Stimulated activated naive B cell treated with anti-CD40 and anti-IgM and Interleukin-4, amounts not matched to agents 10 μg/mL and 1 μg/mL and 100 μg/mL, for 72 hours (primary cell): Measurements from ENCODE around the gene PSRC1.
A peak's percentile ranks its signal among the peaks of the same experiment; 100 is the strongest.
"Not testable (repeated sequence)": the region's sequence is repeated elsewhere in the genome, so short reads cannot be mapped to it uniquely, and the experiment has no call there.

Source experiments
- ATAC-seq, 2 donors: fragments of 150-1000 bp; cut with Tn5 transposase; replicated peaks; 2 replicates each; pipeline ENCODE4 v1.10.0; 2021; ENCODE audit warnings: moderate library complexity in 1 of 2
- DNase-seq: peaks from one replicate; pipeline ENCODE4 v3.0.0; 2021
- H3K27ac Mint-ChIP-seq: one replicate; pipeline ENCODE4 v1.8.0; 2022; ENCODE audit warnings: mild to moderate bottlenecking, mixed read lengths
- H3K27me3 Mint-ChIP-seq, 2 donors: one replicate each; pipeline ENCODE4 v1.8.0; 2022; ENCODE audit warnings: mixed read lengths in 2 of 2
- H3K36me3 Mint-ChIP-seq, 2 donors: one replicate each; pipeline ENCODE4 v1.8.0; 2022; ENCODE audit warnings: mixed read lengths in 2 of 2, mild to moderate bottlenecking in 1 of 2
- H3K4me1 Mint-ChIP-seq, 2 donors: one replicate each; pipeline ENCODE4 v1.8.0; 2022; ENCODE audit warnings: mixed read lengths in 2 of 2, mild to moderate bottlenecking in 1 of 2
- H3K4me3 Mint-ChIP-seq, 2 donors: one replicate each; pipeline ENCODE4 v1.8.0; 2022; ENCODE audit warnings: mild to moderate bottlenecking in 2 of 2, mixed read lengths in 2 of 2, moderate library complexity in 1 of 2
- H3K9me3 Mint-ChIP-seq, 2 donors: one replicate each; pipeline ENCODE4 v1.8.0; 2022; ENCODE audit warnings: mixed read lengths in 2 of 2, mild to moderate bottlenecking in 1 of 2

PSRC1 gene

DNA sequence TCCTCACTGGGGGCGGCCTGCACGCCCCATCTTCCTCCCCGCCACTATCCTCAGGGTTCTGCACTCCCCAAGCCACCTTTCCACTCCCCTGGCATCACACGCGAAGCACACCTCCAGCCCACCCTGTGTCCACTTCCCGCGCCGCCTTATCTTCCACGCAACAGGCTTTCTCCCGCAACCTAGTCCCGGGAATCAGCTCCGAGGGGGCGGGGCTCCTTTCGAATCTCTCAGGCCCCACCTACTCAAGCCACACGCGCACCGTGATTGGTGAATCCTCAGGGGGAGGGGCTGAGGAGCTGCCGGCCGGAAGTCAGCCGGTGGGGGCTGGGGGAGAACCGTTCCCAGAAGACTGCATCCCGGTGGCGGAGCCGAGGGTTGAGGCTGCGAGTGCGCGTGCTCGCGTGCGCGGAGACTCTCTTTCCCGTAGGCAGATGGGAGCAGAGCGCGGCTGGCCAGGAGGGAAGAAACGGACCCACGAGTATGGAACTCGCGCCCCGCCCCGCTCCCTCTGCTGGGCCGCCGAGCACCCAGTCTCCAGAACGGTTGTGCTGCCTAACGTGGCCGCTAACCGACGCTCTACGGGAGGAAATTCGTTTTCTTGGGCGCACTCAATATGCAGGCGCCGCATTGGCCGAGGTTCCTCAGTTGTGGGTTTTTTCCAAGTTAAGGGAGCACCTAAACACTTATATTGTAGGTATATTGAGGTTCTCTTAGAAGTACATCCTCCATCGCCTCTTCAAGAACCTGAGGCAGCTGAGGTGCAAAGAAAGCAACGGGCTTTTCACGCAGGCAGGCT lies at the start of gene PSRC1:
Gene PSRC1 (minus strand): TSS at position 194 of the 796 bp plus-strand sequence.
- Mint-ChIP-seq H3K27ac (peak within 1 kb of the TSS; percentile 93), H3K36me3 (no peaks in the 10 kb centered on the region), H3K4me3 (peak within 1 kb of the TSS; percentile 84 to 98), H3K9me3 (no peaks in the 10 kb centered on the region), H3K27me3 (peaks cover 4 to 5% of the 10 kb centered on the region in 2 donors), H3K4me1 (peaks cover 3 to 25% of the 10 kb centered on the region in 2 donors)
- DNase-seq (peak; percentile 81), ATAC-seq (peak; percentile 95 to 97)

DNA sequence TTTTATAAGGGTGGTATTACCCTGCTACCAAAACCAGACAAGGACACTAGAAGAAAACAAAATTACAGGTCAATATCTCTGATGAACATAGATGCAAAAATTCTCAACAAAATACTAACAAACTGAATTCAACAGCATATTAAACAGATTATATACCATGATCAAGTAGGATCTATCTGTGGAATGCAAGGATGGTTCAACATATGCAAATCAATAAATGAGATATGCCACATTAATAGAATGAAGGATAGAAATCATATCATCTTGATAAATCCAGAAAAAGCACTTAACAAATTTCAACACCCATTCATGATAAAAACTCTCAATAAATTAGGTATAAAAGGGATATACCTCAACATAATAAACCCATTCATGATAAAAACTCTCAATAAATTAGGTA lies 48.2 kb upstream of the PSRC1 start:
- DNase-seq (no peak), ATAC-seq (no peak)
- peaks cover 0 to 4% of the 10 kb centered on the region in 2 donors for H3K36me3 Mint-ChIP-seq

DNA sequence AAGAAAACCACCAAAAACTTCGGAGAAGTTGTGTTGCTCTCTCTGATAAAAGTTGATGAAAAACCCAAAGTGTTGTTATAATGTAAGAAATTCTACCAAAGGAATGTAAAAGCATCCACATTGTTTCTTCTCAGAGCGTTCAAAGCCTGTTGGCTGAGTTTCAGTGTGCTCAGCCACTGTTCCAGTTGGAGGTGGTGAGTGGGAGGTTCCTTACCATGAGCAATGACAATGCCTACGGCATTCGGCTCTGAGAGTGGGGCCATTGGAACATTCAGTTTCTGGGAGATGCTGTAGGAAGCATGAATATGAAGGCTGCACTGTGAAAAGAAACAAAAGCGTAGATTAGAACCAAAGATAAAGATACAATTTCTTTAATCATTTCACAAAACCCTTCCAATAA lies 44.3 kb upstream of the PSRC1 start:
- ATAC-seq (no peak), DNase-seq (no peak)
- no peaks in the 10 kb centered on the region for H3K4me1 Mint-ChIP-seq
- peaks cover 0 to 7% of the 10 kb centered on the region in 2 donors for H3K9me3 Mint-ChIP-seq
- H3K36me3 Mint-ChIP-seq = peaks cover 0 to 4% of the 10 kb centered on the region in 2 donors
- H3K4me3 Mint-ChIP-seq = no peak overlapping the region
- H3K27ac Mint-ChIP-seq = no peak overlapping the region
- peaks cover 0 to under 1% of the 10 kb centered on the region in 2 donors for H3K27me3 Mint-ChIP-seq

More for the DNA sequence above, 48.2 kb upstream of the PSRC1 start:
- no peaks in the 10 kb centered on the region for H3K27me3 Mint-ChIP-seq
- peaks cover 0 to 7% of the 10 kb centered on the region in 2 donors for H3K9me3 Mint-ChIP-seq
- no peak overlapping the region for H3K4me3 Mint-ChIP-seq
- no peak overlapping the region for H3K27ac Mint-ChIP-seq
- H3K4me1 Mint-ChIP-seq = no peaks in the 10 kb centered on the region

DNA sequence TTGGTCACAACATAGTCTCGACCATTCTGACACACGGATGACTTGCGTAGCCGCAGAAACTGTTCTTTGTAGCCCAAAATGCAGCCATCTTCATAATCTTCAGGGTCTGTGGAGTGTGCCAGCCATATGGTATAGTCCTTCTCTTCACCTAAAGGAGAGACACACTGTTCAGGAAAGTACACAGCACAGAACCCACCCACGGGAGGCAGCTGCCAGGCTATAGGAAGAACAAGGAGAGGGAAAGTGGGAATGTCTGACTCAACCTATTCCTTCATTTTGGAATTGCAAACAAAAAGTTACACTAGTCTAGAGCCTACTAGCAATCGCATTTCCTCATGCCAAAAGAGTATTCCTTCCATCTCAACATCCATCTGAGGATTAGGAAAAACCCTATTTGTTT lies 40.0 kb upstream of the PSRC1 start:
- Mint-ChIP-seq H3K27me3 (peaks cover 0 to 5% of the 10 kb centered on the region in 2 donors), H3K27ac (no peak overlapping the region), H3K4me1 (no peaks in the 10 kb centered on the region), H3K9me3 (no peaks in the 10 kb centered on the region), H3K4me3 (no peak overlapping the region), H3K36me3 (no peaks in the 10 kb centered on the region)
- no peak for ATAC-seq
- DNase-seq = no peak

DNA sequence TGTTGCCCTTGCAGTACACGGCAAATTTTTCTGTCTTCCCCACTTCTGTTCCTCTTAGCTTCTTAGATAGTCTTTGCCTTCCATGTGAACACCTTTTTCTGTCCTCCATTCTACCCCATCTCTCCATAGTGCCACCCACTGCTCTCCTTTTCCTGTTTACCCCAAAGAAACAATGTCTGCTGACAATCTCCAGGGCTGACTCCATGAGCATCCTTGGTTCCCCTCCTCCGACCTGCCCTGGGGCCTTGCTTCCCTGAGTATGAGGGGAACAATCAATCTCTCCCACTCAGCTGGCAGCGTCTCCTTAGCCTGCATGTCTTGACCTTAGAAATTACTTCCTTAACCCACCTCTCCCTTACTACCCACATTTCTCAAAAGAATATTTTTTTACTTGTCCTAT lies 36.2 kb upstream of the PSRC1 start:
- ATAC-seq (no peak), DNase-seq (no peak)
- no peak overlapping the region for H3K27ac Mint-ChIP-seq
- H3K9me3 Mint-ChIP-seq = no peaks in the 10 kb centered on the region
- H3K4me3 Mint-ChIP-seq = no peak overlapping the region
- H3K36me3 Mint-ChIP-seq = no peaks in the 10 kb centered on the region
- no peaks in the 10 kb centered on the region for H3K4me1 Mint-ChIP-seq
- H3K27me3 Mint-ChIP-seq = peaks cover 0 to 5% of the 10 kb centered on the region in 2 donors

DNA sequence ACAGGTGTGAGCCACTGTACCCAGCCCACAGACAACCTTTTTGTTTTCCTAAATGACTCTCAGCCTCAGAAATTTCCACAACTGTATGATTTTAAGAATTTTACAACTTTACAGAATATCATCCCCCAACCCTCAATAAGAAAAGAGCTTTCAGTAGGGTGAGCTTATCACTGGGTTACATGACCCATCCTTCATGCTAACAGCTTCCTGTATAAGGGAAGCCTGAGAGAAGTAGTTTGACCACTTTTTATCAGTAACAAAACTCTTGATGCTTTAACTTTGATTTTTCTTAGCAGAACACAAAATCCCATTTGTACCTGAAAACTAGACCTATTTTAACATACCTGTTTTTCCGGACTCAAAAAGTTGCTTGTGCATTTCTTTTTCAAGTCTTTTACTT lies 33.6 kb upstream of the PSRC1 start:
- Mint-ChIP-seq H3K4me1 (no peaks in the 10 kb centered on the region), H3K36me3 (no peaks in the 10 kb centered on the region), H3K4me3 (no peak overlapping the region), H3K9me3 (no peaks in the 10 kb centered on the region), H3K27ac (no peak overlapping the region), H3K27me3 (no peaks in the 10 kb centered on the region)
- DNase-seq = no peak
- no peak for ATAC-seq

DNA sequence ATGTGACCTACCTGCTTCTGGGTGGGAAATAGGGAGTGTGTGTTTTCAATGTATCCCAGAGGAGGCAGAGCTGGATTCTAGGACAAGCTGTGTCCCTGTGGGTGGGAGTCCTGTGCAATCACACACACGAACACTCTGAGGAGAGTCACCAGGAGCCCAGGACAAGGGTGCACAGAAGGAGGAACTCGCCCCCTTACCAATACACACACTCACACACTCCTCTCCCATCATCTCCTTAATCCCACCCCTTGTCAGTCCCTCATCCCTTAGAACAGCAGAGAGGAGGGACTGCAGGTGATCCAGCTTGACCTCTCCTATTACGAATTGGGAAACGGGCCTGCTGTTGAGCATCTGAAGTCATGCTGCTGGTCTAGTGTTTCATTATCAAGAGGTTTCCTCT lies 32.3 kb upstream of the PSRC1 start:
- H3K4me1 Mint-ChIP-seq = no peaks in the 10 kb centered on the region
- no peak overlapping the region for H3K27ac Mint-ChIP-seq
- ATAC-seq = no peak
- no peaks in the 10 kb centered on the region for H3K27me3 Mint-ChIP-seq
- DNase-seq = no peak
- no peak overlapping the region for H3K4me3 Mint-ChIP-seq
- no peaks in the 10 kb centered on the region for H3K36me3 Mint-ChIP-seq
- no peaks in the 10 kb centered on the region for H3K9me3 Mint-ChIP-seq

DNA sequence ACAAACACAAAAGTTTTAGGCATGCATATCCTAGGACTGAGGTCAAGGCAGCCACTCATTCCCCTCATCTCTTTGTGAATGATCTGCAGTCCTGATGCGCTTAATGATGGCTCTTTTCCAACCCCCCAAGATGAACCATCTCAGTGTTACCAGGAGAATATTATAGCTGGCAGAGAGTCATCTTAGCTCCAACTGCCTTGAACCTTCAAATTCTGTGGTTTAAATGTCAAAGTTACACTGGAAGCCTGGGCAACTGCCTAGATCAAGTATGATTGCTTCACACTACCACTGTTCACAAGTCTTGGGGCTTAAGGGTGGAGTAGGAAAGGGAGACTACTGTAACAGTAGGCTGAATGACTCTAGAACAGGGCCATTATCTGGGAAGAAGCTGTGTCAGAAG lies 31.9 kb upstream of the PSRC1 start:
- Mint-ChIP-seq H3K4me3 (no peak overlapping the region), H3K27ac (no peak overlapping the region), H3K36me3 (no peaks in the 10 kb centered on the region), H3K9me3 (no peaks in the 10 kb centered on the region), H3K4me1 (no peaks in the 10 kb centered on the region), H3K27me3 (no peaks in the 10 kb centered on the region)
- DNase-seq (no peak), ATAC-seq (no peak)

DNA sequence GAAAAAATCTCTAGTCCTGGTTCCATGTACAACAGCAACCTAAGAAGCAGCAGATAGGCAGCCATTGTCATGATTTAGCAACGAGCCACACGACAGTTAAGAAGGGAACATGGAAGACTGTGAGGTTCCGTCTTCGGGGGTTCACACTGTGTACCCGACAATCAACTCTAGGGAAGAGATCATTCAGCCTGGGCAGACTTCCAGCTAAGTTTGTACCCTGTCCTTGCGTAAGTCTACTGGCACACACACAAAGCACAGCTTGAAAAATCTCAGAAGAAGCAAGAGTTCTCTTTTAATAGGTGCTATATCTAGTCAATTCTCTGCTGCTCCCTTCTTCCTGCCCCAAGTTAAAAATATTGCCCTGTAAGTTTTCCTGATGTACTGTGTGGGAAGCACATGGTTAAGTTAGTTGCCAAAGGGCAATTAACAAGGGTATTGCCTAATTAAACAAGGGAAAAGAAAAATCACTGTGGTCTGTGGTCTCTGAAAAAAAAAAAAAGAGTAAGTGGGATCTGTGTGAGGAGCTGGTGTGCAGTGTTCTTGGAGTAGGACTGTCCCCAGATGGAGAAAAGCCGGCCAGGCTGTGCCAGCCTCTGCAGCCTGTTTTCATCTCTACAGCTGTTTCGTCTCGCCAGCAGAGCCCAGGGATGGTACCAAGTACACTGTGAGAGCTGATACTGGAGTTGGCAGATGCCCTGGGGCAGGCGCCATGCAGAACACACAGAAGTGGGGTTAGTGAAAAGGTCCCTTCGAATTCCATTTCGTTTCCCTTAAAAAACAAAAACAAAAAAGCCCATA lies 30.2 kb upstream of the PSRC1 start:
- H3K27me3 Mint-ChIP-seq = no peaks in the 10 kb centered on the region
- H3K36me3 Mint-ChIP-seq = no peaks in the 10 kb centered on the region
- ATAC-seq = no peak
- H3K9me3 Mint-ChIP-seq = no peaks in the 10 kb centered on the region
- H3K27ac Mint-ChIP-seq = no peak overlapping the region
- H3K4me3 Mint-ChIP-seq = no peak overlapping the region
- no peak for DNase-seq
- peaks cover 5 to 12% of the 10 kb centered on the region in 2 donors for H3K4me1 Mint-ChIP-seq

DNA sequence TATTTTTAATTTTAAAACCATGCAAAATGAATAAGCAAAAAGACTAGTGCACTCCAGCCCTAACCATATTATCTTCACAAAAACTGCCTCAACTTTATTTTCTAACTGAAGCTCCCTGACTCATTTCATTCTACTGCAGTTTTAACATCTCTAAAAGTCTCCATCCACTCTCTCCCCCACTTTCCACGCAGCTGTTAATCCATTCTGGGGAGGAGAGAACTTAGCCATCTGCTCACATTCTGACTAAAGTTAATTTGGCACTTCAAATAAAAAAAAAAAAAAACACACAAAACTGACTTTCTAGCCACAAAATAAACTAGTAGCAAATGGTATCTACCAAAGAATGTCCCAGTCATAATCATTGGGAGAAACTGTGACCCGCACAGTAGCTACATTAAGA lies 29.3 kb upstream of the PSRC1 start:
- DNase-seq (no peak), ATAC-seq (no peak)
- Mint-ChIP-seq H3K27me3 (no peaks in the 10 kb centered on the region), H3K4me1 (peaks cover 10 to 21% of the 10 kb centered on the region in 2 donors), H3K4me3 (no peak overlapping the region), H3K27ac (no peak overlapping the region), H3K36me3 (no peaks in the 10 kb centered on the region), H3K9me3 (no peaks in the 10 kb centered on the region)

DNA sequence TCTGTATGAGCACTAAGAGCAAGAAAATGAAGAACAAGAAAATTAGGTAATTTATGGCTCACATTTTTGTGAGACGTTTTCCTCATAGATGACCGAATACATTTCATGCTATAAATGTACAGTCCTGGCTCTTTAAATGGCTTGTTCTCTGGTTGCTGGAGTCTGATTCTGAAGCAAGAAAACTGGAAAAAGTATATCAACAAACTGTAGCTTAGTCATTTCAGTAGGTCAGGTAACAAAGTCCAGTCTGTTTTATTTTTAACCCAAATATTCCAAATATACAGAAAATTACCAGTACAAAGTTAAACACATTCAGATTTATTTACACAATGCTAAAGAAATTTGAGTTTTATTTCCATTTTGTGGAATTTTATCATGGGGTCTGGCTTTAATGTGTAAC lies 26.4 kb upstream of the PSRC1 start:
- Mint-ChIP-seq H3K4me3 (no peak overlapping the region), H3K36me3 (no peaks in the 10 kb centered on the region), H3K9me3 (no peaks in the 10 kb centered on the region), H3K4me1 (peaks cover 18 to 27% of the 10 kb centered on the region in 2 donors), H3K27ac (no peak overlapping the region), H3K27me3 (no peaks in the 10 kb centered on the region)
- ATAC-seq (no peak), DNase-seq (no peak)

DNA sequence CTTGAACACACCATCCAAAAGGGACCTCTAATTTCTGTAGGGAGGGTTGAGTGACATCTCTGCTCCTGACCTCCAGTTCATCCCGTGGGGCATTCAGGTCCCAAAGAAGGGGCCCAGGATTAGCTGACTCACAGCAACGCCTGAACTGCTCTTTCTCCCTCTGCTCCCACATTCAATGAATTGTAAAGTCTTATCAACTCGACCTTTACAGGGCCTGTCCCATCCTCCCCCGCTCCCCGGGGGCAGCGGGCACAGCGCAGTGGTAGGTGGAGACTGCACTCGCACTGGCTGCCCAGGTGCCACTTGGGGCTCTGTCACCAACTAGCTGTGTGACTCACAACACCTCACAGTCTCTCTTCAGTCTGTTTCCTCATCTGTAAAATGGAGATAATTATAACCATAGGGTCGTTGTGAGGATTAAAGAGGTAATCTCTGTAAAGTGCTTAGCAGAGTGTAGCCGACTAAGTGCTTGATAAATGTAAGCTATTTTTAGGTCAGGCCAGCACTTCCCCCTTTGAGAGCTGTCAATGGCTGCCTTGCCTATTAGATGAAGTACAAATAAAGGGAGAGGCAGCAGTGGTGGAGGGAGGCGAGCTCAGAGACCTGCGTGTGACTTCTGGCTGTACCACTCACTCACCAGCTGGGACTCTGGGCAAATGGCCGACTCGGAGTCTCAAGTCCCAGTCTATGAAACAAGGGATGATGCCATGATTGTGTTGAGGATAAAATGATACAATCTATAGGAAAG lies 24.5 kb upstream of the PSRC1 start:
- DNase-seq (peak; percentile 62), ATAC-seq (peak; percentile 99)
- Mint-ChIP-seq H3K27me3 (no peaks in the 10 kb centered on the region), H3K27ac (peak overlapping the region; percentile 66), H3K9me3 (no peaks in the 10 kb centered on the region), H3K36me3 (no peaks in the 10 kb centered on the region), H3K4me3 (peak overlapping the region; percentile 58 to 66), H3K4me1 (peaks cover 18 to 27% of the 10 kb centered on the region in 2 donors)

DNA sequence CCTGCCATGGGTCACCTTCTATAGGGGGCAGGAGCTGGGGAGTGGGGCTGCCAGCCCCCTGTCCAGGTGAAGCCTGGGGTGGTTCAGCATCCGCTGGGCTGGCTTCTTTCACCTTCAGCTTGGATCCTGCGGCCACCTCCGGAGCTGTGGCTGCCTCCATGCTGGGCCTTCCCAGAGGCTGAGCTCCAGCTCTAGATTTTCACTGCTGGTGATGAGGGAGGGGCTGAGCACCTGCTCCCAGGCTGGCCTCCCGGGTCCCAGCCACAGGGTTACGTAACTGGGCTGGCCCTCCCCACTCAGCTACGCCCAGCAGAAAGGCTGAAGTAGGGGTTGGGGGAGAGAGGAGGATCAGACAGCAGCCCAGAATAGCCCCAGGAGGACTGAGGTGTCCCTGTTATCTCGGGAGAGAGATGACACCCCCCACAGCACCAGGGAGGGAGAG lies 23.9 kb upstream of the PSRC1 start, which contains the start of gene MYBPHL:
Gene MYBPHL (minus strand): TSS at position 180 of the 442 bp plus-strand sequence. CDS start 20 bp downstream, at position 160.
- Mint-ChIP-seq H3K9me3 (no peaks in the 10 kb centered on the region), H3K27me3 (no peaks in the 10 kb centered on the region), H3K4me3 (peak within 1 kb of the TSS; percentile 58 to 66), H3K4me1 (peaks cover 18 to 27% of the 10 kb centered on the region in 2 donors), H3K36me3 (no peaks in the 10 kb centered on the region), H3K27ac (peak within 1 kb of the TSS; percentile 66)
- DNase-seq = no peak
- no peak for ATAC-seq

DNA sequence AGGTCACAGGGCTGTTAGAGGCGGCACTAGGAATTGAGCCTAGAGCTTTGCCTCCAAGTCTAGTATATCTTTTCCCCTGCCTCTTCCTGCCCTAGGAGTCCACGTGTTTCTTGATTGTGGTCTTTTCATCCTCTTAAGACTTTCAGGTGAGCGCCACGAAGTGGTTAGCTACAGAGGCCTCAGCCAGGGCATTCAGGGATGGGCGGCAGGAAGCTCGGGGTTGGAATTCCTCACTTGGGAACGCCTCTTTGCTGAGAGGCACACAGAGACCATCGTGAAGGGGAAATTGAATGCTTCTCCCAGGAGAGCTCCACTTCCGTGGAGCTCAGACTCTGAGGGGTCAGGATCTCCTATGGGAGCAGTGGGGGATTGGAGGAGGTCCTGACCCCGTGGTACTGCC lies 23.0 kb upstream of the PSRC1 start:
- not testable (repeated sequence) for H3K4me3 Mint-ChIP-seq, ATAC-seq, H3K27ac Mint-ChIP-seq, H3K27me3 Mint-ChIP-seq, H3K9me3 Mint-ChIP-seq, DNase-seq, H3K36me3 Mint-ChIP-seq
- H3K4me1 Mint-ChIP-seq = peaks cover 18 to 27% of the 10 kb centered on the region in 2 donors
